K562 (cell line): ENCODE results near the gene TEAD3. TPM values are rescaled to one million over a fixed set of nuclear protein-coding genes. Genes with fewer than 3 reads are reported as not detected.

ENCODE experiments used
- BRD4 ChIP-seq: fragments of 200-600 bp; sonication (generic); IDR thresholded peaks from 2 replicates; pipeline ENCODE4 v1.6.1; 2017; ENCODE audit warnings: inconsistent platforms
- ELF4 ChIP-seq: fragments of 450-650 bp; formaldehyde crosslinking; IDR thresholded peaks from 2 replicates; pipeline ENCODE4 v1.4.0; 2022; ENCODE audit warnings: missing genetic modification characterization
- FOXA1 ChIP-seq: fragments of 450-650 bp; IDR thresholded peaks from 2 replicates; pipeline ENCODE4 v1.6.1; 2016; ENCODE audit warnings: mild to moderate bottlenecking, borderline replicate concordance
- HDGF ChIP-seq: fragments of 450-650 bp; IDR thresholded peaks from 2 replicates; pipeline ENCODE4 v1.6.1; 2016
- JUND ChIP-seq, 2 experiments: IDR thresholded peaks; 2 replicates in 1 of 2; 3 replicates in 1 of 2; pipeline ENCODE4 v1.6.1; 2011; ENCODE audit warnings: borderline replicate concordance in 2 of 2, low read depth in 2 of 2, low read length in 2 of 2, improper control_type of control experiment in 1 of 2, missing biosample characterization in 1 of 2, missing genetic modification characterization in 1 of 2, missing genetic modification reagents in 1 of 2
- RBFOX2 ChIP-seq: fragments of 200-400 bp; formaldehyde crosslinking; IDR thresholded peaks from 2 replicates; pipeline ENCODE4 v1.6.1; 2017; ENCODE audit warnings: low read depth, mild to moderate bottlenecking, low read length, moderate library complexity
- SRSF9 ChIP-seq: fragments of 200-400 bp; formaldehyde crosslinking; IDR thresholded peaks from 2 replicates; pipeline ENCODE4 v1.6.1; 2017; ENCODE audit warnings: low read depth, low read length, borderline replicate concordance
- YY1 ChIP-seq, 3 experiments: IDR thresholded peaks; 2 replicates each; pipeline ENCODE4 v1.6.1; 2011; ENCODE audit warnings: low read length in 2 of 3, mild to moderate bottlenecking in 2 of 3, moderate library complexity in 2 of 3, borderline replicate concordance in 1 of 3, control low read depth in 1 of 3, low read depth in 1 of 3; ENCODE audit not compliant: insufficient read depth in 3 of 3, insufficient replicate concordance in 2 of 3, control insufficient read depth in 1 of 3, insufficient read length in 1 of 3; ENCODE audit errors: extremely low read depth in 1 of 3
- ZBTB43 ChIP-seq: sonication (generic); formaldehyde crosslinking; IDR thresholded peaks from 2 replicates; pipeline ENCODE4 v1.8.0; 2023; ENCODE audit warnings: mild to moderate bottlenecking, missing genetic modification reagents
- ZNF224 ChIP-seq: sonication (generic); formaldehyde crosslinking; IDR thresholded peaks from 2 replicates; pipeline ENCODE4 v1.8.0; 2022; ENCODE audit warnings: mild to moderate bottlenecking, missing genetic modification reagents
- ZNF324 ChIP-seq: fragments of 250-450 bp; sonication (Bioruptor Pico); IDR thresholded peaks from 2 replicates; pipeline ENCODE4 v1.4.0; 2020; ENCODE audit warnings: mild to moderate bottlenecking
- ZNF354B ChIP-seq: fragments of 250-450 bp; sonication (Bioruptor Pico); IDR thresholded peaks from 2 replicates; pipeline ENCODE4 v1.4.0; 2020
- ZNF518B ChIP-seq: fragments of 250-450 bp; sonication (Bioruptor Pico); IDR thresholded peaks from 2 replicates; pipeline ENCODE4 v1.5.0; 2021; ENCODE audit warnings: mild to moderate bottlenecking, moderate library complexity
- ZNF639 ChIP-seq, 2 experiments: fragments of 200-800 bp in 1 of 2; sonication (Bioruptor generic) in 1 of 2; sonication (generic) in 1 of 2; formaldehyde crosslinking in 1 of 2; IDR thresholded peaks in 1 of 2; conservative IDR thresholded peaks in 1 of 2; 2 replicates each; pipeline versions ENCODE4 v1.5.0 to v1.6.1; 2016 to 2020; ENCODE audit warnings: missing compliant biosample characterization in 1 of 2, missing genetic modification characterization in 1 of 2, missing genetic modification reagents in 1 of 2
- polyA plus RNA-seq, 8 experiments: library from polyadenylated mRNA; depleted of rRNA in 4 of 8; stranded (reverse) in 5 of 8; unstranded in 3 of 8; fragments of >200 nt; fragmentation: Nextera tagmentation in 2 of 8; fragmentation: Illumina TruSeq in 1 of 8; extraction: Ambion mirVana in 2 of 8; extraction: Trizol in 1 of 8; gene quantifications; 2 replicates each; pipeline versions ENCODE4 v1.2.1 to v1.2.3, GENCODE V29; 2011 to 2014; ENCODE audit warnings: inconsistent platforms in 1 of 8, missing spikeins in 1 of 8
- total RNA-seq, 7 experiments: library from RNA; depleted of rRNA in 6 of 7; stranded (reverse); fragments of >200 nt in 6 of 7; fragmentation: Illumina TruSeq in 2 of 7; extraction: Trizol in 2 of 7; gene quantifications; 2 replicates each; pipeline versions ENCODE4 v1.2.1 to v1.2.3, GENCODE V29; 2011 to 2021; ENCODE audit warnings: low replicate concordance in 1 of 7

TEAD3 gene
- total and polyA plus RNA-seq, 9 of the 15 experiments (the other 6 are each of a cell fraction or from before 2014, with no cell fraction given), result 0.63 to 13.2 (median 3.3) TPM

GRCh38 chr6:35489995-35490791 is 6.7 kb downstream of the TEAD3 start (continued):
- TF ChIP-seq ZNF518B (CRISPR knock-in tag) (no peak), RBFOX2 (peak; percentile 41; the same call in 1 of the 2 replicates), ZNF324 (CRISPR knock-in tag) (no peak), FOXA1 (no peak), BRD4 (no peak), HDGF (no peak), ZNF639 (CRISPR knock-in tag; conservative IDR thresholded peaks at IDR 0.05 in 1 of 2, IDR thresholded peaks at IDR 0.05 in 1 of 2) (peak in 1 of 2 experiments; percentile 81; a peak in 2 of 4 replicates), YY1 (IDR thresholded peaks at IDR 0.05; ENCODE audit: borderline replicate concordance in 1 of 3, control insufficient read depth in 1 of 3, extremely low read depth in 1 of 3, insufficient read depth in 3 of 3, insufficient read length in 1 of 3, insufficient replicate concordance in 2 of 3, low read depth in 1 of 3, low read length in 2 of 3) (peak in 2 of 3 experiments; percentile 49 to 85), ZNF224 (CRISPR knock-in tag) (no peak), ZNF354B (CRISPR knock-in tag) (no peak), ELF4 (CRISPR knock-in tag) (no peak), ZBTB43 (CRISPR knock-in tag) (no peak), SRSF9 (no peak), JUND (IDR thresholded peaks at IDR 0.05; ENCODE audit: borderline replicate concordance, low read depth, low read length) (peak; percentile 90), JUND (tag; IDR thresholded peaks at IDR 0.05; ENCODE audit: borderline replicate concordance, low read depth, low read length) (peak; percentile 64; the same call in 1 of the 3 replicates)
